ENCODE measurements around the gene WLS.
"Not testable (repeated sequence)": the region's sequence is repeated elsewhere in the genome, so short reads cannot be mapped to it uniquely, and the experiment has no call there.

The WLS gene

DNA sequence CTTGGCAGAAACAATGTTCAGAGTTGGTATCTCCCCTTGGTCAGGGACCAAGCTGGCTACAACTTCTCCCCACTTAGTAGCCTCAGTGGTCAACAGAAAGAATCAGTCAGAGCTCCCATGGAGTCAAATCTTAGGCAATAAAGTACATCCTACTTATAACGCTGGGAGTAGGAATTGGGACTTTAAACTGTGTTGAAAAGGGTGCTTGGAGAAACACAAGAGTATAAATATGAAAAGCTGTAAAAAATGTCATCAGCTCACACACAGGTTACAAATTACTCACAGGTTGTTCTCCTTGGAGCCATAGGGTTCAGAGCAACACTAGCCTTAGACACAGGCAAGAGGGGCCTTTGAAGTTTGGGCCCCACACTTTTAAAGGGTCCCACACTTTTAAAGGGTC, 67.4 kb downstream of the WLS start:
- TF ChIP-seq CTCF (conservative IDR thresholded peaks at IDR 0.05; ENCODE audit: low read depth, low read length): no peak
- no peak overlapping the region for H3K27ac ChIP-seq
- no peaks in the 10 kb centered on the region for H3K79me2 ChIP-seq (ENCODE audit: insufficient read depth, low read depth)
- H3K27me3 ChIP-seq (ENCODE audit: insufficient read depth, low read depth): no peaks in the 10 kb centered on the region
- no peaks in the 10 kb centered on the region for H3K36me3 ChIP-seq (ENCODE audit: insufficient read depth)
- no peak overlapping the region for H2AFZ ChIP-seq (ENCODE audit: low read depth)
- peaks cover 15% of the 10 kb centered on the region for H3K4me1 ChIP-seq (ENCODE audit: low read depth, poor library complexity, severe bottlenecking)
- H3K4me3 ChIP-seq (IDR thresholded peaks at IDR 0.05; ENCODE audit: insufficient read depth, low read depth, low read length): no peak overlapping the region
- H3K4me2 ChIP-seq: no peak overlapping the region
- no peaks in the 10 kb centered on the region for H4K20me1 ChIP-seq (ENCODE audit: insufficient read depth)
- no peak overlapping the region for H3K9ac ChIP-seq

DNA sequence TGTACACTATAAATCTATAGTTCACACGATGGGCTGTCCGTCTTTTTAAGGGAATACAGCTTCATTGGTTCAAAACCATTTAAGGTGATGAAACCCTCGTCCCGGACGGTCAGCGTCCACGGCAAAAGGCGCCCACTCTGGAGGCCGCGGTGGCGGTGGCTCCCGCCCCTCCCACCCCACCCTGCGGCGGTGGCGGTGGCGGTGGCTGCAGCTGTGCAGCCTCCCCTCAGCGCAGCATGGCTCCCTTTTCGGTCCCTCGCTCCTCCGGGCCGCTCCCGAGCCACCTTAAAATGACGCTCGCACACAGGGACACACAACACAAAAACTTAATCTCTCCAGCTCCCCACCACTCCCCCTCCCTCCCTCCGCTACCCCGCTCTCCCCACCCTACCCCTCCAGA, 69.1 kb downstream of the WLS start:
- Histone ChIP-seq H3K36me3 (ENCODE audit: insufficient read depth) (no peaks in the 10 kb centered on the region), H3K4me2 (no peak overlapping the region), H3K27ac (no peak overlapping the region), H3K9ac (no peak overlapping the region), H3K79me2 (ENCODE audit: insufficient read depth, low read depth) (no peaks in the 10 kb centered on the region), H4K20me1 (ENCODE audit: insufficient read depth) (no peaks in the 10 kb centered on the region), H2AFZ (ENCODE audit: low read depth) (no peak overlapping the region), H3K4me3 (IDR thresholded peaks at IDR 0.05; ENCODE audit: insufficient read depth, low read depth, low read length) (no peak overlapping the region), H3K4me1 (ENCODE audit: low read depth, poor library complexity, severe bottlenecking) (peaks cover 15% of the 10 kb centered on the region), H3K27me3 (ENCODE audit: insufficient read depth, low read depth) (no peaks in the 10 kb centered on the region)
- TF ChIP-seq CTCF (conservative IDR thresholded peaks at IDR 0.05; ENCODE audit: low read depth, low read length): no peak

GRCh38 chr1:68162761-68163160, 69.6 kb downstream of the WLS start:
- H3K27ac ChIP-seq: no peak overlapping the region
- peaks cover 15% of the 10 kb centered on the region for H3K4me1 ChIP-seq (ENCODE audit: low read depth, poor library complexity, severe bottlenecking)
- no peaks in the 10 kb centered on the region for H3K27me3 ChIP-seq (ENCODE audit: insufficient read depth, low read depth)
- H3K79me2 ChIP-seq (ENCODE audit: insufficient read depth, low read depth): no peaks in the 10 kb centered on the region
- no peak overlapping the region for H3K9ac ChIP-seq
- no peaks in the 10 kb centered on the region for H3K36me3 ChIP-seq (ENCODE audit: insufficient read depth)
- no peak overlapping the region for H3K4me3 ChIP-seq (IDR thresholded peaks at IDR 0.05; ENCODE audit: insufficient read depth, low read depth, low read length)
- TF ChIP-seq CTCF (conservative IDR thresholded peaks at IDR 0.05; ENCODE audit: low read depth, low read length): no peak
- no peak overlapping the region for H3K4me2 ChIP-seq
- no peaks in the 10 kb centered on the region for H4K20me1 ChIP-seq (ENCODE audit: insufficient read depth)
- no peak overlapping the region for H2AFZ ChIP-seq (ENCODE audit: low read depth)

- H3K79me2 ChIP-seq (ENCODE audit: insufficient read depth, low read depth); H3K36me3 ChIP-seq (ENCODE audit: insufficient read depth); H3K9ac ChIP-seq; H3K27me3 ChIP-seq (ENCODE audit: insufficient read depth, low read depth); H2AFZ ChIP-seq (ENCODE audit: low read depth); H3K27ac ChIP-seq; H3K4me2 ChIP-seq; H3K4me3 ChIP-seq (IDR thresholded peaks at IDR 0.05; ENCODE audit: insufficient read depth, low read depth, low read length); H4K20me1 ChIP-seq (ENCODE audit: insufficient read depth): not testable (repeated sequence)
- H3K4me1 ChIP-seq (ENCODE audit: low read depth, poor library complexity, severe bottlenecking): peaks cover 15% of the 10 kb centered on the region
Observed at GRCh38 chr1:68161672-68162071, 70.7 kb downstream of the WLS start.

DNA sequence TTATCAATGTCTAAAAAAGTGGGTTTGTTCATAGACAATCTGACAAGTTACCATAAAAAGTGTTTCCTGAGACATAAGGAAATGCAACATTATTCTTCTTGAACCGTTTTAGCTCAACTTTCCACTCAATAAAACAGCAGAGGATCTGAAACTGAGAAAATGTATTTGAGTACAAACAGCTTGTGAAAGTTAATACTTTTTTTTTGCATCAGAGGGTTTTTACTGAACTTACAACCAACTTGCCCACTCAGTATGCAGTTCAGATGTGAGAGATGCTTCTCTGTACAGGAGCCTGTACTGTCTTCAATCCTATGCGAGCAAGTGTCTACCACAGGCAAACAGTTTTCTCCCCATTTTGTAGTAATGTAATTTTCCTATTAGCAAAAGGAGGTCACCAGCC, 71.4 kb downstream of the WLS start:
- not testable (repeated sequence) for H4K20me1 ChIP-seq (ENCODE audit: insufficient read depth); H3K9ac ChIP-seq; H3K4me2 ChIP-seq; H3K4me3 ChIP-seq (IDR thresholded peaks at IDR 0.05; ENCODE audit: insufficient read depth, low read depth, low read length); H2AFZ ChIP-seq (ENCODE audit: low read depth); H3K79me2 ChIP-seq (ENCODE audit: insufficient read depth, low read depth); H3K36me3 ChIP-seq (ENCODE audit: insufficient read depth); H3K27ac ChIP-seq; H3K27me3 ChIP-seq (ENCODE audit: insufficient read depth, low read depth)
- H3K4me1 ChIP-seq (ENCODE audit: low read depth, poor library complexity, severe bottlenecking): peaks cover 15% of the 10 kb centered on the region
